Activated CD4-positive, alpha-beta T cell treated with anti-CD3 and anti-CD28 coated beads for 1 hour (primary cell): ENCODE measurements around the gene TM2D3.

Experiments
- DNase-seq: peaks from one replicate; pipeline ENCODE4 v3.0.0-alpha.2; 2020

Gene TM2D3

DNA sequence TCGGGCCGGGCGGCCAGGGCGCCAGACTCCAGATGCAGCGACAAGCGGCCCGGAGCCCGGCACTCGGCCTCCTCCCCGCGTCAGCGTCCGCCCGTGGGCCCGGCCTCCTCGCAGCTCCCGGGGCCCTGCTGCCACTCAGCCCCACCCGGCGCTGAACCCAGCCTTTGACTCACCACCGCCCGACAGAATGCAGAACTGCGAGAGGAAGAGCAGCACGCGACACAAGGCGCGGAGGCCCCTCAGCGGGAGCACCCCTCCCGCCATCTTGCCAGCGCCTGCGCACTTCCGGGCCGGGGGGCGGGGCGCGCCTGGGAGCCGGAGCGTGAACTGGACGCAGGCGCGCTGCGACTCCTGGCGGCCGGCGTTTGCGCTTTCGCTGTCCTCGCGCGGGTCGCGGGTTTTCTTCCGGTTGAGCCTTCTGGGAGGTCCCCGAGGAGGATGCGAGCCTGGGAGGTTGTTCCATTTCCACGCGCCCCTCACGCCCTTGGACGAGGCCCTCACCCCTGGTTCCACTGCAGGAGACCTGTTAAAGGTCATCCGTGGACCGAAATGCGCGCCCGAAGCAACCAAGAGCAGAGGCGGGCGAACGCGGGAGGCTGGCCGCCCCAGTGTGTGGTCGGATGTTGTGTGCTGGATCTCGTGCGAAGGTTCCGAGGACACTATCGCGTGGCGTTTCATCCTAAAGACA lies at the start of gene TM2D3:
TM2D3 (minus strand) TSS at position 284 of the 688 bp plus-strand sequence; CDS start at position 264, 20 bp downstream.
- peak; percentile 92 for DNase-seq

GRCh38 chr15:101698314-101698713 lies 46.1 kb upstream of the TM2D3 start:
- DNase-seq = no peak

DNA sequence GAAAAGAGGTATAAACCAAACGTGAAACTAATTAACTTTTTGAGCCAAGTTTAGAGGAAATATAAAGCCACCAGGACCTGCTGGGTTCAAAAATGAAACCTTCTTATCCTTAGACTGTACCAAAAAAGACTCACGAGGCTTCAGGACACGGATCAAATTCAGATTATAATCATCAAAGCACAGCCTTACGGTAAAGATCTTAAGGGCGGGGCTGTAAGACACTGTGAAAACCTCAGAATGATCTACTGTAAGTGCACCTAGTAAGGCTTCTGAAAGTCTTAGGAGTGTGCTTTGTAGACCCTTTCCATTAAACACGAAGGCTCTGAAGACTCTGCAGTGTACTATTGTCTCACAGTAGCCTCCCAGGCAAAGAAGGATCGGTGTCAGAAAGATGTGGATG lies 45.3 kb upstream of the TM2D3 start:
- DNase-seq = no peak

- no peak for DNase-seq
These were observed 44.6 kb upstream of the TM2D3 start for GRCh38 chr15:101696829-101697228.

DNA sequence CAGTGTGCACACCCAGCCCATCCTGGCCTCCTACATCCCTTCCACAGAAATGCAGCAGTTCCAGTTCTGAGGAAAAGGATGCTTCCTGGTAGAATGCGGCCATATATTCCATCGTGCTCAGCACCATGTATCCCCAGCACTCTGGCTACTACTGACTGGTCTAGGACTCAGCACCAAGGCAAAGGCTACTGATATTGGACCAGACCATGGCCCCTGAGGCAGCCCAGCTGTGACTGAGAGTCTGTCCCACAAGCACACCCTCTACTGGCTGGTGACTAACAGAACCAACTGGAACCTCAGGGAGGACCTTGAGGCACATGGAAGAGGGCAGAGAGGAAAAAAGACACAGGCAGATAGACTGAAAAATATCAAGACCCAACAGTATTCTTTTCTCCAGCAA lies 42.1 kb upstream of the TM2D3 start:
- DNase-seq = no peak

GRCh38 chr15:101692801-101693598 lies 40.8 kb upstream of the TM2D3 start:
- no peak for DNase-seq

- DNase-seq = no peak
These were observed 37.7 kb upstream of the TM2D3 start for GRCh38 chr15:101689901-101690300.

DNA sequence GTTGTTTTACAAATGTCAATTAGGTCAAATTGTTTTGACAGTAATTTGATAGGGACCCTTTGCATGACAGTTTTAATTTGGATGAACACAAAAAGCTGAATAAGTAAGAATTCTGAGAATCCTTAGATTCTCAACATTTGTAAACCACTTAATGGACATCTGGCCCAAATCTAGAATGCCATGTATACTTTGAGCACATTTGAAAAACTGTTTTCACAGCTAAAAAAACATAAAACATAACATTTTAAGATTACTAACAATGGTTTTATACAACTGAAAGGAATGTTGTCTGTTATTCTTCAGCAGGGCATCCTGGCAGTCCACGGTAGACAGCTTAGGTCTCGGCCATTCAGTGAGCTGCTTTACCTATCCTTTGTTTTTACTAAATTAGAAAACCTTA lies 34.5 kb upstream of the TM2D3 start:
- DNase-seq = no peak

DNA sequence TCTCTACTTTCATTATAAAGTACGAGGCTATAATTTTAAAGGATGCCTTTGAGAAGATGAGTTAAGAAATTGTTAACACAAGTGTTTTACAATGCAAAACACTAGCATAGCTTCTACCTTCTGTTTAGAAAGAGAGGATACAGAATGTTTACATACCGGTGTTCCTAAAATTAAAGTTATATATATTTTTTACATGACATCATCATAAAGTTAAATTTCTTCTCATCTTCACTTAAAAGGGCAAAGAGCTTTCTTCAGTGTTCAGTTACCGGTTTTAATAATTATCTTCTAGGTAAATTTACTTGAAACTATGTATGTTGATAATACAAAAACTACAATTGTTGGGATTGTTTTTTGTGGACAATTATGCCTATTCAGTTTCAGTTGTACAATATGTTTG lies 32.7 kb upstream of the TM2D3 start:
- DNase-seq = no peak

GRCh38 chr15:101684384-101684783 lies 32.2 kb upstream of the TM2D3 start:
- DNase-seq = no peak

DNA sequence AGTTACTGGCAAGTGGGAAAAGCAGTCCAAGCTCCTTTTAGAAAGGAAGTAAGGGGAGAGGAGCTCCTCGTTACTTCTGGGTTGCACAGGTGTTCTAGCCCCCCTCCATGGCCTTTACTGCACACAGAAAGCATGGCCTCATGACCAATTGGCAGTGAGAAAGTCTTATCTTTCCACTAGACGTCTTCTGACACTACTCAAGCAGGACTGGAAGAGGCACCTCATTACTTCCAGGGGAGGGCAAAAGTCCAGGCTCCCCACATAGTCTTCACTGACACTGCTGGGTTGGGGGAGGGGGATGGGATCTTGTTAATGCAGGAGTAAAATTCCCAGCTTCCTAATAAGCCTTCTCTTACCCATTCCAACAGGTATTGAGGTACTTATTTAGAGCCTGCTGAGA lies 27.6 kb upstream of the TM2D3 start:
- DNase-seq = no peak

DNA sequence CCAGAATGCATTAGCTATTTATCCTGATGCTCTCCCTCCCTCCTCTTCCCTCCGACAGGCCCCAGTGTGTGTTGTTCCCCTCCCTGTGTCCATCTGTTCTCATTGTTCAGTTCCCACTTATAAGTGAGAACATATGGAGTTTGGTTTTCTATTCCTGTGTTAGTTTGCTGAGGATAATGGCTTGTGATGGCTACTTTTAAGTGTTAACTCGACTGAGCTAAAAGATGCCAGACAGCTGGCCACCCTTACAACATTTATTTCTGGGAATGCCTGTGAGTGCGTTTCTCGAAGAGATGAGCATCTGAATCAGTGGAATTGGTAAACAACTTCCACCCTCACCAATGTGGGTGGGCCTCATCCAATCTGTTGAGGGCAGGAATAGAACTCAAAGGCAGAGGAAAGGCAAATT lies 24.7 kb upstream of the TM2D3 start:
- no peak for DNase-seq

- DNase-seq = no peak
These were observed 23.8 kb upstream of the TM2D3 start for GRCh38 chr15:101675796-101676582.

- DNase-seq = no peak
These were observed 22.8 kb upstream of the TM2D3 start for GRCh38 chr15:101675015-101675414.

- DNase-seq = no peak
These were observed 20.1 kb upstream of the TM2D3 start for GRCh38 chr15:101672298-101672697.

GRCh38 chr15:101669744-101670143 lies 17.6 kb upstream of the TM2D3 start:
- no peak for DNase-seq

DNA sequence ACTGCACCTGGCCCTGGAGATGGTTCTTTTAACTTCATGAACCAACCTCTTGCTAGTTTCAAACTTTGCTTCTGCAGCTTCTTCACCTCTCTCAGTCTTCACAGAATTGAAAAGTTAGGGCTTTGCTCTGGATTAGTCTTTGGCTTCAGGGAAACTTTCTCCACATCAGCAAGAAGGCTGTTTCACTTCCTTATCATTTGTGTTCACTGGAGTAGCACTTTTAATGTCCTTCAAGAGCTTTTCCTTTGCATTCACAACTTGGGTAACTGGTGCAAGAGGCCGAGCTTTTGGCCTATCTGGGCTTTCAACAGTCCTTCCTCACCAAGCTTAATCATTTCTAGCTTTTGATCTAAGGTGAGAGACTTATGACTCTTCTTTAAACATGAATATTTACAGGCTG lies 15.7 kb upstream of the TM2D3 start:
- no peak for DNase-seq

- no peak for DNase-seq
These were observed 12.2 kb upstream of the TM2D3 start for GRCh38 chr15:101664303-101664913.

DNA sequence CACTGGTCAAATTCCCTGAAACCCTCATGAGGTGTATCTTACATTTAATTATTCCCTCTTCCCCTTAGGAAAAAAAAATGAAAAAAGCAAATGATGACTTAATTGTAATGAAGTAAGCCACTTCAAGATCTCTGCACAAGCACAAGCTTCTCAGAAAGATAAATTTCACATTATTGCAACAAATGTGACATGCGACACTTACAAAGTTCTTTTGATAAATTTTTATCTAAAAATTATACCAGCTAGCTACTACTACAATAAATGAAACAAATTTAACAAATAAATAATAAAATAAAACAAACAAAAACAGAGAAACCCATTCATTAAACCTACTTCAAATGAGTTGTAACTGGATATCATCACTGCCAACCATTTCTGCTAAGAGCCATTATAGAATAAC lies 10.0 kb upstream of the TM2D3 start:
- DNase-seq = no peak

DNA sequence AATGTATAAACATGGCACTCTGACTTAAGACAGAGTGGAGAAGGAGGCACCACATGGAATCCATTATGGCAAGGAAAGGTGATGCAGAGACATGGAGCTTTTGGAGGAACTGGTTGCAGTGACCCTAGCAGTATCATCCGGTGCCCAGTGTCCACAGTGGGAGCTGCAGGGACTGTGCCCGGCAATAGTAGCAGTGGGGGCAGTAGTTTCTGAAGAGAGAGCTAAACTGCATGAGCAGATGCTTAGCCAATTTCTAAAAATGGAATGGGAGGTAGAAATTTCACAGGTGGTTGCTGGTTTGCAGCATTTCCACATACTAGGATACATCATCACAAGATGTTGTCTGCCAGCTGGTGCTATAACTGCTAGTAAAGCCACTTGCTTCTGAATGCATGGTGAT lies 7.8 kb upstream of the TM2D3 start:
- no peak for DNase-seq

DNA sequence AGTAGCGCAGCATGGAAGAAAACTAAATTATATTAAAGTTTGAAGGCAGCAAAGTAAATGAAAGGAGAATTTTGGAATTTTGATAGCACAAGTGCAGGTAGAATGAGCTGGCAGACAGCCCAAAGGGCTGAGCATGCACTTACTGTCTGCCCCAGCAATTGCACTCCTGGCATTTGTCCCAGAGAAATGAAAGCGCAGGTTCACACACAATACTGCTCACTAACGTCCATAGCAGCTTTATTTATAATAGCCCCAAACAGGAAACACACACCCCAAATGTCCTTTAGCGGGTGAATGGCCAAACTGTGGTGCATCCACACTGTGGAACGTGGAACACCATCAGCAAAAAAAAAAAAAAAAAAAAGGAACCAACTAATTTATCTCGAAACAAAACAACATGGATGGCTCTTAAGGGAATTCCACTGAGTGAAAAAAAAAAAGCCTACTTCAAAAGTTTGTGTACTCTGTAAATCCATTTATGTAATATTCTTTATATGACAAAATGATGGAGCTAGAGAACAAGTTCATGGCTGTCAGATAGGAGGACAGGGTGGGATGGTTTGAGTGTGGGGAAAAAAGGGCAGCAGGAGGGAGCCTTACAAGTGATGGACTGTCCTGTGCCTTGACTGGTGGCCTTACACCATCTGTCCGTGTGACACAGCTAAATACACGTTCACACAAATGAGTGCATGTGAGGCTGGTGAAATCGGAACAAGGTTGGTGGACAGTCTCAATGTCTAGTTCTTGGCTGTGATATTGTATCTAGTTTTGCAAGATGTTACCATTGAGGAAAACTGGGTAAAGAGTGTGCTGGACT lies 6.0 kb upstream of the TM2D3 start:
- no peak for DNase-seq

GRCh38 chr15:101657171-101657570 lies 5.0 kb upstream of the TM2D3 start:
- DNase-seq = no peak
